Measurements from ENCODE around the gene PPP3CA. TPM values are rescaled to one million over a fixed set of nuclear protein-coding genes. Genes with fewer than 3 reads are reported as not detected.

Gene PPP3CA
- total RNA-seq: 10 to 100 TPM; 14.6 to 20.5 TPM

DNA sequence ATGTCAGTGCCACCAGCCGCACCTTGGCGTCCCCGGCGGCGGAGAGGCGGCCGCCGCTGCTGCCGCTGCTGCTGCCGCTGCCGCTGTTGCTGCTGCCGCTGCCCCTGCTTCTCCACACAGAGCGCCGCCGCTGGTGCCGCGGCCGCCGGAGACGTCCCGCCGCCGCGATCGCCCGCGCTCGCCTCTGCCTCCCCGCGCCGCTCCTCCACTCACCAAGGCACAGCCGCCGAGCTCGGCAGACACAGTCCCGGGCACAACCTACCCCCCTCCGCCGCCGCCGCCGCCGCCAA lies at the start of gene PPP3CA:
TSS of gene PPP3CA (minus strand) at position 260 of the 290 bp plus-strand sequence.
- no peak for ATAC-seq (replicated peaks)
- H3K27ac Mint-ChIP-seq: peak within 1 kb of the TSS; percentile 94
- H3K9me3 Mint-ChIP-seq: no peaks in the 10 kb centered on the region
- no peaks in the 10 kb centered on the region for H3K36me3 Mint-ChIP-seq (ENCODE audit: low read depth)
- H3K27me3 Mint-ChIP-seq: peaks cover 5% of the 10 kb centered on the region
- peaks cover 16% of the 10 kb centered on the region for H3K4me1 Mint-ChIP-seq
- peak within 1 kb of the TSS; percentile 99 for H3K4me3 Mint-ChIP-seq

DNA sequence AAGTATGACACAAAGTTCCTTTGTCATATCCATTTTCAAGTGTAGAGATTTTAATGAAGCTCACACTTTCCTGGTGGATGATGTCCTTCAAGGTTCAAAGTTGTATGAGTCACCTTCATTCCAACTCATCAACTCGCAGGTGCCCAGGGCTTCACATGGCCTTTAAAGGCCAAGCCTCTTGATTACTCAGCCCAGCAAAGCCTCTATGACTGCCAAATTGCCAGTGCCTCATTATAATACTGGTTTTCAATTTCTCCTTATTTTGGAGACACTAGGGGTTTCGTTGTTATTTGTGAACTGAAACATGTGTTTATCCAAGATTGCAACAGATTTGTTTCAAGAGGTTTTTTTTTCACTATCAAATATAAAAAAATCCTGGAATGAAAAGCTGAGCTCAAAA lies 45.9 kb upstream of the PPP3CA start:
- Mint-ChIP-seq H3K4me3 (no peak overlapping the region), H3K9me3 (no peaks in the 10 kb centered on the region), H3K36me3 (ENCODE audit: low read depth) (no peaks in the 10 kb centered on the region), H3K4me1 (no peaks in the 10 kb centered on the region), H3K27me3 (peaks cover 17% of the 10 kb centered on the region), H3K27ac (no peak overlapping the region)
- ATAC-seq (replicated peaks): peak; percentile 94

DNA sequence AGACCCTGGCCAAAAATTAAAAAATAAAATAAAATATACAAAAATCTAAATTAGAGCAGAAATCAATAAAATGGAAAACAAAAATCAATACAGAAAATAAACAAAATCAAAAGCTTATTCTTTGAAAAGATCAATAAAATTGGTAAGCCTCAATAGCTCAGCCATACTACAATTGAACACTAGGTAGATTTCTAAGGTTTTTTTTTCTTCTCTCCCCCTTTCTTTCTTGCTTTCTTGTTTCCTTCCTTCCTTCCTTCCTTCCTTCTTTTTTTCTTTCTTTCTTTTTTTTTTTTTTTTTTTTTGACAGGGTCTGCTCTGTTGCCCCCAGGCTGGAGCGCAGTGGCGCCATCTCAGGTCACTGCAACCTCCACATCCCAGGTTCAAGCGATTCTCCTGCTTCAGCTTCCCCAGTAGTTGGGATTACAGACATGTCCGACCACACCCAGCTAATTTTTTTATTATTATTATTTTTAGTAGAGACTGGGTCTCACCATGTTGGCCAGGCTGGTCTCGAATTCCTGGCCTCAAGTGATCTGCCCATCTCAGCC lies 23.4 kb upstream of the PPP3CA start:
- ATAC-seq (replicated peaks): no peak
- H3K27me3 Mint-ChIP-seq: peaks cover 6% of the 10 kb centered on the region
- no peaks in the 10 kb centered on the region for H3K9me3 Mint-ChIP-seq
- no peak overlapping the region for H3K27ac Mint-ChIP-seq
- H3K36me3 Mint-ChIP-seq (ENCODE audit: low read depth): no peaks in the 10 kb centered on the region
- H3K4me1 Mint-ChIP-seq: no peaks in the 10 kb centered on the region
- no peak overlapping the region for H3K4me3 Mint-ChIP-seq

DNA sequence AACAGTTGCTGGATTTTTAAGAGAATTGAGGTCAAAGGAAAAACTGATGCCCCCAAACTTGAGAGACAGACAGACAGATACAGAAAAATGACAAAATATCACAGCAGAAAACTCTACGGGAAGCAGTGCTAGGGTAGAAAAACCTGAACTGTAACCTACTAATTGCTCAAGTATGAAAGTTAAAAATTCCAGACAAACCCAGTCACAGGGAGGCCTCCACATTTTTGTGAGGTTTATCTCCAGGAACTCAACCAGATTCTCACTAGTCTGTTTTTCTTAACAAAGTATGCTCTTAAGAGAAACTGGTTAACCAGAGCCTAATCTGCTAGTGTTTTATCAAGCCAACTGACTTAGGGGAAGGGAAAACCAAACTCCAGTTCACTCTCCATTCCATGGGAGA lies 19.9 kb upstream of the PPP3CA start:
- no peak overlapping the region for H3K27ac Mint-ChIP-seq
- no peaks in the 10 kb centered on the region for H3K4me1 Mint-ChIP-seq
- no peak for ATAC-seq (replicated peaks)
- H3K9me3 Mint-ChIP-seq: no peaks in the 10 kb centered on the region
- no peaks in the 10 kb centered on the region for H3K36me3 Mint-ChIP-seq (ENCODE audit: low read depth)
- no peak overlapping the region for H3K4me3 Mint-ChIP-seq
- H3K27me3 Mint-ChIP-seq: peaks cover 6% of the 10 kb centered on the region

DNA sequence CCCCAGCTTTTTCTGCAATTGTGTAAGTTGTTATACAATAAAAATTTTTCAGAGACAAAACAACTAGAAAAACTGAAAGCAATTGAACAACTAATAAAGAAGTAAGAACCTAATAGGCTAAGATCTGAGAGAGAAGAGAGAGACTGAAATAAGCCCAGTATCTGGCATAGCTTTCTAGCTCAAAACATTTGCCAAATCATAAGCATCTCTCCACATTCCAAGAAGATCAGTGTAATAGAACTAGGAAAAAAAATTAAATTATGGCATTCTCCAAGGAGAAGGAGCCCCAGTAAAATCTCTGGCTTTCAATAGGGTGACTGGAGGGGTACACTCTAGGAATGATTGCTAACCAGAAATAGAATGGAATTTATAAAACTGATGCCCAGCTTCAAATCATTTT lies 19.0 kb upstream of the PPP3CA start:
- Mint-ChIP-seq H3K36me3 (ENCODE audit: low read depth) (no peaks in the 10 kb centered on the region), H3K27me3 (peaks cover 3% of the 10 kb centered on the region), H3K4me3 (no peak overlapping the region), H3K4me1 (no peaks in the 10 kb centered on the region), H3K27ac (no peak overlapping the region), H3K9me3 (no peaks in the 10 kb centered on the region)
- no peak for ATAC-seq (replicated peaks)

DNA sequence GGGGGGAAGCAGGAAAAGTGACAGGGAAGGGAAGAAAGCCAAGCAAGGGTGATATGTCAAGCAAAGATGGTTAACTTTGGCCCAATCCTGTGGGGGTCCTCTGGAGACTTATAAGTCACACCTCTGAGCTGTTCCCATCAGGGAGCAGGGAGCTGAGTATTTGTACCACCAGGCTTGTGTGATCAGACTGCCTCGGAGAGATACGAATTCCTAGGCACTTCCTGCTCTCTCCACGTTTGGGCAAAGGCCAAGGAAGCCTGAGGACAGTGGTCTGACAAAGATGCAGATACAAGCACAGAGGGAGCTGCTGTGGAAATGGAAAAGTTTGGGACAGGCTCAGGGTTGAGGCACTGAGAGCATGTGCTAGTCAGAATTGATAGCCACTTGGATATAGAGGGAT lies 10.4 kb upstream of the PPP3CA start:
- Mint-ChIP-seq H3K4me3 (no peak overlapping the region), H3K27me3 (peaks cover 2% of the 10 kb centered on the region), H3K4me1 (no peaks in the 10 kb centered on the region), H3K27ac (no peak overlapping the region), H3K36me3 (ENCODE audit: low read depth) (no peaks in the 10 kb centered on the region), H3K9me3 (no peaks in the 10 kb centered on the region)
- no peak for ATAC-seq (replicated peaks)

DNA sequence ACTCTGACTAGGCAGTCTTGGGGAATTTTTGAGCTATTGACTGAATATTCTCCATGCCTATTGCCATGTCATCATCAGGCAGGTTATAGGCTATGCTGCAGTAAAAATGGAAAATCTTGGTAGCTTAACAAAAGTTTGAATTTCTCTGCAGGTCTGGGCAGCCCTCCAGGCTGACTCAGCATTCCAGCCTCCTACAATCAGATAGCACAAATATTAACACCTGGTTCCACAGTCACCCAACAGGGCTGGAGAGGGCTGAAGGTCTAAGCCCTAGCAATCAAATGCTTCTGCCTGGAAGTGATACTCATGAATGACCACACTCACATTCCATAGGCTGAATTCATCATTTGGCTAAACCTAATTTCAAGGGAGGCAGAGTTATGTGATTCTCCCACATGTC lies 9.6 kb upstream of the PPP3CA start:
- no peak for ATAC-seq (replicated peaks)
- Mint-ChIP-seq H3K27me3 (peaks cover 2% of the 10 kb centered on the region), H3K36me3 (ENCODE audit: low read depth) (no peaks in the 10 kb centered on the region), H3K9me3 (no peaks in the 10 kb centered on the region), H3K4me1 (no peaks in the 10 kb centered on the region), H3K27ac (no peak overlapping the region), H3K4me3 (no peak overlapping the region)

DNA sequence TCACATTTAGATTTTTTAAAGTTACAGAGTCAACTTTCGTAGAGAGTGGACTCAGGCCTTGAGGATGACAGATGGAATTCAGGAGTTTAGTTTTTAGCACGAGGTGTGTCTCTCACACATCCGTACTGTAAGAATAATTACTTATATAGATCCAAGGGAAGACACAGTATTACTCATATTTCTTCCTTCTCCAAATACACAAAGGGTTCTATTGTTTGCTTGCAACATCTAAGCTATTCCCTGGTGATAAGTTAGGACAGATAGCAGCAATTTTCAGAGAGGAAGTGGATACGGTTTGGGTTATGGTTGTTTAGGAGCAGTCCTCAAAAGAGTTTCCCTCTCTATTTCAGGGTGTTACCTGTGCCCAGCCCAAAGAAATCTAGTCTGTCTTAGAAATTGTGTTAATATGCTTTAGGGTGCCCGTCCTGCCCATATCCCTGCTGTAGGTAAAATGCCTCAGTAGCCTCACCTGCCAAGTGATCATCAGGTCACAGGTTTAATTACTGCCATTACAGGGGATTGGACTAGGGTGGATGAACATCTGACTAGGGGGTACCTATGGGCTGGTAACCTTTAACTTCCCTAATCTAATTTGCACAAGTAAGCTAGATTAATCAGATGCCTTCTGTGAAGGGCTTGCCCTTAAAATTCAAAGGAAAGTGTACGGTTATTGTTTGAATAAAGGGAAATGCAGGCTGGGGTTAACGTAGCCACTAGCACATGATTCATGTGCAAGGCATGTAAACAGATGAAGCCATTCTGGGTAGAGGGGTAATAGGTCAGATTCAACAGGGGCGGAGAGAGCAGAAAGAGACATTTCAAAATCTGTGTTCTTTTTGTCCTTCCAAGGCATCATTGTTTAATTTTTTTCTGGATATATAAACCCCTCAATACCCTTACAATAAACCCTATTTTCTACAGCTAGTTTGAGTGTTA lies 8.7 kb upstream of the PPP3CA start:
- Mint-ChIP-seq H3K36me3 (ENCODE audit: low read depth) (no peaks in the 10 kb centered on the region), H3K9me3 (no peaks in the 10 kb centered on the region), H3K27me3 (peaks cover 2% of the 10 kb centered on the region), H3K27ac (no peak overlapping the region), H3K4me3 (no peak overlapping the region), H3K4me1 (no peaks in the 10 kb centered on the region)
- ATAC-seq (replicated peaks): no peak

DNA sequence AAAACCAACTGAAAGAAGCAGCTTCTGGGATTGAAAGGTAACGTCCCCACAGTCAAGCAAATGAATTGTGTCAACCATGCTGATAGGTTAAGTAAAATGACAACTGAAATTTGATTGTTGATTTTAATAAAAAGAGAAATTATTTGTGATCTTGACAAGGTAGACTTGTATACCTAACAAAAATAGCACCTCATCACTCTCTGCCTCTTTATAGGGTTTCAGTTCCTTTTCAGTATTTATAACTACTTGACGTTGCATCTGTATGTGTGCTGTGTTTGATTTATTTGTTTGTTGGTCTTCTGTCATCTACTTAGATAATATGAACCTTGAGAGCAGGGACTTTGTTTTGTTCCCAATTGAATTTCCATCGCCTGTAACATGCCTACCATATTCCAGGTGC lies 7.9 kb upstream of the PPP3CA start:
- no peak for ATAC-seq (replicated peaks)
- Mint-ChIP-seq H3K4me3 (no peak overlapping the region), H3K4me1 (no peaks in the 10 kb centered on the region), H3K27ac (no peak overlapping the region), H3K9me3 (no peaks in the 10 kb centered on the region), H3K27me3 (peaks cover 2% of the 10 kb centered on the region), H3K36me3 (ENCODE audit: low read depth) (no peaks in the 10 kb centered on the region)

DNA sequence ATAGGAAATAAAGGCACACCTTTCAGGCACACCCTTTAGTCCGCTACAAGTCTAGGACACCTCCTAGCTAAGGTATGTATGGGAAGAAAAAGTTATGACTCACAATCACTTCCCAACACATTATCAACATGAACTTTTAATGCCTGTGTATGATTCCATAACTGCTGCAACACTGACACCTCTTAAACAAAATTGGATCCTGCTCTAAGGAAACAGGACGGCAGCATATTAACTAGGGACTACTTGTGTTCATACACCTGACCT lies 2.4 kb upstream of the PPP3CA start:
- H3K27me3 Mint-ChIP-seq: peaks cover 5% of the 10 kb centered on the region

DNA sequence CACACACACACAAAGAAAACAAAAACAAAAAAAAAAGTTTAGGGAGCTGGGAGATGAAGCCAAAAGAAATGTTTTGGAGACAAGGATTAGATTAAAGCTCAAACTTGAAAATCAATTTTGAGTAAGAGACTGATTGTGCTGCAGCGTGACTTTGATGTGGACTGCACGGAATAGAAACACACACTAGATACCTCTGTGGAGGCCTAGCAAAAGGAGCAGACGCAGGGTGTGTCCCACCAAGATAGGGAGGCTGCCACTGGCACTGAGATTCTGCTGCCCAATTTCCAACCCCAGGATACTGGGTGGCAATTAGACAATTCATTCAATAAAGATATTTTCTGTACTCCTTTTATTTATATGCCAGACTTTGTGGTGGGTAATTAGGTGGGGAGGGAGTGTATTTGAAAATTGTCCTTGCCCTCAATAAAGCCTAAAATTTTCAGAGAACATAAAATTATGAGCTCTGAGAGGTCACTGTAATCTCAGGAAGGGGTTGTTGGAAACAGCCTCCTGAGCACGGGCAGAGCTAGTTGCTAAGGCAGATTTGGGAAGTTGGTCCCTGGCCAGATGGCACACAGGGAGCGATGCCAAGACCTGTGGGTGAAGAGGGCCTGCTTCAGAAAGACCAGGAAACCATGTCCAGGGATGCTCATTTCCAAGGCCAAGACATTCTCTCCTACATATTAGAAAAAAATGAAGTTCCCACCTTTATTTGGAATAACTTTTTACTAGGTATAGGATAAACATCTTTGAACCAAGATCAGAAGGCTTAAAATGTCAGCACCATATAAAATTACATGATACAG lies 1.9 kb upstream of the PPP3CA start:
- Mint-ChIP-seq H3K27ac (no peak overlapping the region), H3K4me3 (peak overlapping the region; percentile 99), H3K36me3 (ENCODE audit: low read depth) (no peaks in the 10 kb centered on the region), H3K9me3 (no peaks in the 10 kb centered on the region), H3K27me3 (peaks cover 5% of the 10 kb centered on the region), H3K4me1 (peaks cover 10% of the 10 kb centered on the region)
- no peak for ATAC-seq (replicated peaks)

More for the DNA sequence above, 2.4 kb upstream of the PPP3CA start:
- no peaks in the 10 kb centered on the region for H3K9me3 Mint-ChIP-seq
- no peaks in the 10 kb centered on the region for H3K36me3 Mint-ChIP-seq (ENCODE audit: low read depth)
- no peak overlapping the region for H3K4me3 Mint-ChIP-seq
- no peak overlapping the region for H3K27ac Mint-ChIP-seq
- ATAC-seq (replicated peaks): no peak
- peaks cover 9% of the 10 kb centered on the region for H3K4me1 Mint-ChIP-seq

DNA sequence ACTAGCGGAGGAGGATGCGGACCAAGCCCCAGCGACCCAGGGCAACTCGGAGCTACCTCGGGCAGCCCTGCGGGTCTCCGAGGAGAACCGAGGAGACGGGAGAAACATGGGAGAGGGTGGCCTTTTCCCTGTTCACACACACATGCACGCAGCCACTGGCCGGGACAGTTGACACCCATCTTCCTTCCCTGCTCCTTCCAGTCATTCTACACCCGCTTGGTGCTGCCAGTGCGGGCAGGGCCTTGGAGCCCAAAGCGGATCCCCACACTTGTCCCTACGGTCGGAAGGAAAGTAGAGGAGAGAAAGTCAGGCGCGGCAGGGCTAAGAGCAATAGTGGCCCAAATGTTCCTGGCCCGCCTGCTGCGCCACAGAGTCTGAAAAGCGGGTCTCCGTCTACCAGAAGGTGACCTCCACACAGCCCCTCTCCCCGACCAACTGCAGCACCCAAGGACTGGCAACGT lies 1.1 kb upstream of the PPP3CA start:
- peak overlapping the region; percentile 99 for H3K4me3 Mint-ChIP-seq
- H3K4me1 Mint-ChIP-seq: peaks cover 10% of the 10 kb centered on the region
- H3K9me3 Mint-ChIP-seq: no peaks in the 10 kb centered on the region
- H3K36me3 Mint-ChIP-seq (ENCODE audit: low read depth): no peaks in the 10 kb centered on the region
- H3K27me3 Mint-ChIP-seq: peaks cover 5% of the 10 kb centered on the region
- H3K27ac Mint-ChIP-seq: peak overlapping the region; percentile 94
- no peak for ATAC-seq (replicated peaks)

DNA sequence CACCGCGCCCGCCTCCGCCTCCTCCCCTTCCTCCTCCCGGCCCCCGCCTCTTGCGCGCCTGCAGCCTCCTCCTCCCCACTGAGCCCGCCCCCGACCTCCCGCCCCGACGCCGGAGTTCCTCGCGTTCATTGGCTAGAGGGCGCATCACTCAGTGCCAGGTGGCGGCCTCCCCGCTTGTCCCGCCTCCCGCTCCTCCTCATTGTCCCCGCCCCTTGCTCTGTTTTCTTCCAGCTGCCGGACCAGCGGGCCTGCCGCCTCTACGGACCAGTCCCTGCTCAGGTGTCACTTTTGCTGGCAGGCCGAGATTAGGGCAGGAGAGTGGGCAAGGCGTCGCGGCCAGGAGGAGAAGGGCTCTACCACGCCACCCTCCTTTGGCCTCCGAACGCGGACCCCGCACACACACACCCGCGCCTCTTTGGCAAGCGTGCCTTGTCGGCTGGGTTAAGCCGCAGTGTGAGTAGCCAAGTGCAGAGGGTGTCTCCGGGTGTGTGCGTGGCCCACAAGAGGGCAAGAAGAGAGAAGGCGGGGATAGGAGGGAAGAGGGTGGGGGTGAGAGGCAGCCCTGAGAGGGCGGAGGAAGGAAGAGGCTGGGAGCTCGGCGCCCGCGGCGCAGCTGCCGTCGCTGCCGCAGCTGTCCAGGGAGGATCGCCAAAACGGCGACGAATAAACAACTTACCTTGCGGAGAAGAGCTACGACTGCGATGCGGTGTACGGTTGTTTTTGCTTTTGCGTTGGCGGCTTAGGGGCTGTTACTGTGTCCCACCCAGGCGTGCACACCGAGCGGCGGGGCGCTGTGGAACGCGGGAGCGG lies 436 bp upstream of the PPP3CA start:
- peak; percentile 91 for ATAC-seq (replicated peaks)
- Mint-ChIP-seq H3K9me3 (no peaks in the 10 kb centered on the region), H3K36me3 (ENCODE audit: low read depth) (no peaks in the 10 kb centered on the region), H3K4me1 (peaks cover 14% of the 10 kb centered on the region), H3K4me3 (peak overlapping the region; percentile 99), H3K27ac (peak overlapping the region; percentile 94), H3K27me3 (peaks cover 5% of the 10 kb centered on the region)
